Osteocyte (in vitro differentiated cells): ENCODE measurements around the gene GABRG3. TPM values are rescaled to one million over a fixed set of nuclear protein-coding genes. Genes with fewer than 3 reads are reported as not detected.

ENCODE experiments used
- DNase-seq: peaks from one replicate; pipeline ENCODE4 v3.0.0; 2021; ENCODE audit warnings: mixed read lengths; ENCODE audit not compliant: unreplicated experiment; ENCODE audit errors: extremely low spot score
- H3K27ac Mint-ChIP-seq: one replicate; pipeline ENCODE4 v1.8.0; 2021; ENCODE audit warnings: mild to moderate bottlenecking, mixed read lengths; ENCODE audit not compliant: unreplicated experiment
- H3K27me3 Mint-ChIP-seq: one replicate; pipeline ENCODE4 v1.8.0; 2021; ENCODE audit warnings: mixed read lengths; ENCODE audit not compliant: unreplicated experiment
- H3K36me3 Mint-ChIP-seq: one replicate; pipeline ENCODE4 v1.8.0; 2021; ENCODE audit warnings: mixed read lengths; ENCODE audit not compliant: unreplicated experiment
- H3K4me1 Mint-ChIP-seq: one replicate; pipeline ENCODE4 v1.8.0; 2021; ENCODE audit warnings: mixed read lengths; ENCODE audit not compliant: unreplicated experiment
- H3K4me3 Mint-ChIP-seq: one replicate; pipeline ENCODE4 v1.8.0; 2021; ENCODE audit warnings: mild to moderate bottlenecking, moderate library complexity, mixed read lengths; ENCODE audit not compliant: unreplicated experiment
- H3K9me3 Mint-ChIP-seq: one replicate; pipeline ENCODE4 v1.8.0; 2021; ENCODE audit warnings: mixed read lengths; ENCODE audit not compliant: unreplicated experiment
- total RNA-seq: library from RNA; stranded (reverse); gene quantifications from 2 replicates; pipeline ENCODE4 v1.2.1, GENCODE V29; 2021
- TF ChIP-seq, protein P1 (sequence below): fragments of 200-600 bp; sonication (generic); IDR thresholded peaks from 2 replicates; pipeline ENCODE4 v1.5.0; 2021; ENCODE audit warnings: antibody characterized with exemption, mild to moderate bottlenecking, moderate library complexity

The GABRG3 gene
- total RNA-seq, 1 donor from 2014 or later, result 0.19 TPM

DNA sequence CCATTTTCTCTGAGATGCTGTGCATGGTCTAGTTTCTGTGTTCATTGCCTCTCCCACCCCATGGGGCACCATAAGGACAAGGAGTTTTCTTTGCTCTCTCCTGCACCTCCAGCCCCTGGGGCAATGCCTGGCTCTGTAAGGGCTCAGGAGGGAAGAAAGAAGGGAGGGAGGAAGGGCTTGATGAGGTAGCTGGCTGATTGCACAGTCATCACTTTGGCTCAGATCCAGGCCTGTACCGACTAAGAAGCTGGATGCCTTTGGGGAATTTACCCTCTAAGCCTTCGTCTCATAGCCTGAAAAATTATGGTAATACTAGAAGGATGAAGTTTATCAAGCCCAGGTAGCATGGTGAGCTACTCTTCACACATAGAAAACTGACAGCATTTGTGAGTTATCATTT, 382.9 kb downstream of the GABRG3 start:
- no peak overlapping the region for H3K4me3 Mint-ChIP-seq
- H3K27ac Mint-ChIP-seq, result no peak overlapping the region
- H3K9me3 Mint-ChIP-seq, result no peaks in the 10 kb centered on the region
- H3K27me3 Mint-ChIP-seq, result no peaks in the 10 kb centered on the region
- DNase-seq, result no peak
- TF ChIP-seq, protein P1, sequence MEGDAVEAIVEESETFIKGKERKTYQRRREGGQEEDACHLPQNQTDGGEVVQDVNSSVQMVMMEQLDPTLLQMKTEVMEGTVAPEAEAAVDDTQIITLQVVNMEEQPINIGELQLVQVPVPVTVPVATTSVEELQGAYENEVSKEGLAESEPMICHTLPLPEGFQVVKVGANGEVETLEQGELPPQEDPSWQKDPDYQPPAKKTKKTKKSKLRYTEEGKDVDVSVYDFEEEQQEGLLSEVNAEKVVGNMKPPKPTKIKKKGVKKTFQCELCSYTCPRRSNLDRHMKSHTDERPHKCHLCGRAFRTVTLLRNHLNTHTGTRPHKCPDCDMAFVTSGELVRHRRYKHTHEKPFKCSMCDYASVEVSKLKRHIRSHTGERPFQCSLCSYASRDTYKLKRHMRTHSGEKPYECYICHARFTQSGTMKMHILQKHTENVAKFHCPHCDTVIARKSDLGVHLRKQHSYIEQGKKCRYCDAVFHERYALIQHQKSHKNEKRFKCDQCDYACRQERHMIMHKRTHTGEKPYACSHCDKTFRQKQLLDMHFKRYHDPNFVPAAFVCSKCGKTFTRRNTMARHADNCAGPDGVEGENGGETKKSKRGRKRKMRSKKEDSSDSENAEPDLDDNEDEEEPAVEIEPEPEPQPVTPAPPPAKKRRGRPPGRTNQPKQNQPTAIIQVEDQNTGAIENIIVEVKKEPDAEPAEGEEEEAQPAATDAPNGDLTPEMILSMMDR, result no peak
- no peaks in the 10 kb centered on the region for H3K36me3 Mint-ChIP-seq
- peaks cover 7% of the 10 kb centered on the region for H3K4me1 Mint-ChIP-seq

DNA sequence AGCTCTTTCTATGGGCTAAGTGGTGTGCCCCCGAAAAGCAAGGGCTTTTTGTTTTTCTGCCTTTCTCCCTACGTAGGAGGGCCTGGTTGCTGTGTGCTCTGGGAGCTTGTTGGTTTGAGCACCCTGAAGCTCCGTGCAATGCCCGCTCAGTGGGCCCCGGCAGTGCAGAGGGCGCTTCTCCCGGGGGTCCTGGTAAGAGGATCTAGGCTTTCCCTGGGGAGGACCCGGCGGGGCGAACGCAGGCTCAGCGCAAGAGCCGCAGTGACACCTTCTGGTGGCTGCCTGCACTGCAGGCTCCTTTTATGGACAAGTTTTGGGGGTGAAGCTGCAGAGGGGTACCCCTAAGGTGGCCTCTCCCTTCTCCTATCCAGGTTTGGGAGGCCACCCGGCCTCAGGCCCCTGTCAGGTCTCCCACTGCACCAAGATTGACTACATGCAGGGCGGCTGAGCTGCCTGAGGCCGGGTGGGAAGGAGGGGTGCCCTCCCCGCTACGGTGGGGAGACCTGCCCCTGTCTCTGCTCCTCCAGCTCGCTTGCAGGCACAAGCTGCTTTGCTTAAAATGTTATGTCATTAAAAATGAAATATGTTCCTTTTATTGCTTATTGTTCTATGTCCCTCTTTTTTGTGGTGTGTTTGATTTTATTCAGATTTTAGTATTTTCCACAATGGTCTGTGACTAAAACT, 387.9 kb downstream of the GABRG3 start:
- Mint-ChIP-seq H3K27me3 (peaks cover 3% of the 10 kb centered on the region), H3K4me3 (no peak overlapping the region), H3K36me3 (no peaks in the 10 kb centered on the region), H3K27ac (no peak overlapping the region), H3K4me1 (peaks cover 5% of the 10 kb centered on the region), H3K9me3 (no peaks in the 10 kb centered on the region)
- no peak for DNase-seq
- TF ChIP-seq, protein P1, result peak; percentile 94

DNA sequence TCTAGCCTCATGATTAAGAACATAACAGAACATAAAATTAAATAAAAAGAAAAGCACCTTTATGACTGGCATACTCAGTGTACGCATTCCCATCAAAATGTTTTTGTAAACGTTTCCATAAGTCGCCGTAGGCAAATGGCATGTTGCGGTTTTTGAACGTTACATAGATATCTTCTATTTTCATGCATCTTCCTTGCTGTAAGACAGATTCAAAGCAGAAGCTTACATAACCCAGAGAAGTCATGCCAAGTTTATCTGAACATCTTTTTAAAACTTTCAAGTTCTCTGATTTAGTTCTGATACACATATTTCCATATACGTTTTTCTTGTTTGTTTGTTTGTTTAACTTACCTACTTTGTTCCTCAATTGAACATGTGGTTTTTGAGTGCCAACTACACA, 388.6 kb downstream of the GABRG3 start:
- Mint-ChIP-seq H3K36me3 (no peaks in the 10 kb centered on the region), H3K27me3 (peaks cover 3% of the 10 kb centered on the region), H3K27ac (no peak overlapping the region), H3K9me3 (no peaks in the 10 kb centered on the region), H3K4me3 (no peak overlapping the region), H3K4me1 (peaks cover 5% of the 10 kb centered on the region)
- no peak for DNase-seq
- TF ChIP-seq, protein P1, result no peak

DNA sequence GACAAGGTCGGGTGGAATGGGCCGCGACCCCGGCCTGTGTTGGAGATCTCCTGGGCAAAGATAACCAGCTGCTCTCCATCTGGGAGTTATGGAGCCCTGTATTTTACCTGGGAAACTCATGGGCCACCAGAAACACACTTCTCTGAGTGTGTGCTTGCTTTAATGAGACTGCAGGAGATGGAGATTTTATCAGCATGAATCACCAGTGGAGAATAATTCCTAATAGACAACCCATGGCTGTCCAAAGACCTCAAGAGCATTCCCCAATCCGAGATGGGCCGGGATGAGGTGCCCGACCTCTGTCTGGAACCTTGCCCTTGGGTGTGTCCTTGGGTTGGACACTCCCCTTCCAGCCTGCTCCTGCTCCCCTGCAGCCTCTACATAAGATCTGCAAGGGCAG, 389.3 kb downstream of the GABRG3 start:
- DNase-seq, result no peak
- Mint-ChIP-seq H3K4me1 (peaks cover 5% of the 10 kb centered on the region), H3K27me3 (peaks cover 3% of the 10 kb centered on the region), H3K4me3 (no peak overlapping the region), H3K27ac (no peak overlapping the region), H3K9me3 (no peaks in the 10 kb centered on the region), H3K36me3 (no peaks in the 10 kb centered on the region)
- TF ChIP-seq, protein P1, result no peak

DNA sequence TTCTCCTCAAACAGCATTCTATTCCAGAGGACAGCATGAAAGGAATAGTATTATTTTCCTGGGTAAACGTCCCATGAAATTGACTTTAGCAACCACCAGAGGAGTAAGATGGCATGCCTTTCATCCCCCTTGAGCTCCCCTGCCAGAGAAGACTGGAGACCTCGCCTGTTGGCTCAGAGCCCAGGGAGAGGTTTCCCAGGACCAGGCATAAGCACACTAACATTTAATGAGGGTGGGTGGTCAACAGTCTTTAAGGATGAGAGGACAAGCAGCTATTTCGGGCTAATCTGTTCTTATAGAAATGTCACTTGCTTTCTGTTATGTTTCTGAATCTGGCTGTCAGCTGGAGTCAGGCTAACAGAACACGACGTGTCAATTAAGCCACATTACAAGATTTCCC, 390.5 kb downstream of the GABRG3 start:
- no peak overlapping the region for H3K27ac Mint-ChIP-seq
- no peak for DNase-seq
- H3K4me1 Mint-ChIP-seq, result peaks cover 5% of the 10 kb centered on the region
- H3K4me3 Mint-ChIP-seq, result no peak overlapping the region
- no peaks in the 10 kb centered on the region for H3K9me3 Mint-ChIP-seq
- no peaks in the 10 kb centered on the region for H3K36me3 Mint-ChIP-seq
- TF ChIP-seq, protein P1, result no peak
- peaks cover 3% of the 10 kb centered on the region for H3K27me3 Mint-ChIP-seq
